Stimulated activated CD4-positive, alpha-beta T cell treated with anti-CD3 and anti-CD28 coated beads, Interleukin-15, amount 100 ng/mL, for 48 hours (primary cell): Measurements from ENCODE around the gene CPAMD8.
"Not testable (repeated sequence)": the region's sequence is repeated elsewhere in the genome, so short reads cannot be mapped to it uniquely, and the experiment has no call there.

Experiments
- DNase-seq, 2 donors: peaks; one replicate each; pipeline ENCODE4 v3.0.0-alpha.2; 2020; ENCODE audit warnings: low read depth in 2 of 2

Gene CPAMD8

DNA sequence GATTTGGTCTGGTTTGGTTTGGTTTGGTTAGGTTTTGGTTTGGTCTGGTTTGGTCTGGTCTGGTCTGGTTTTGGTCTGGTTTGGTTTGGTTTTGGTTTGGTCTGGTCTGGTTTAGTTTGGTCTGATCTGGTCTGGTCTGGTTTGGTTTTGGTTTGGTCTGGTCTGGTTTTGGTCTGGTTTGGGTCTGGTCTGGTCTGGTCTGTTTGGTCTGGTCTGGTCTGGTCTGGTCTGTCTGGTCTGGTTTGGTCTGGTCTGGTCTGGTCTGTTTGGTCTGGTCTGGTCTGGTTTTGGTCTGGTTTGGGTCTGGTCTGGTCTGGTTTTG lies 151.7 kb downstream of the CPAMD8 start:
- DNase-seq, result not testable (repeated sequence)

DNA sequence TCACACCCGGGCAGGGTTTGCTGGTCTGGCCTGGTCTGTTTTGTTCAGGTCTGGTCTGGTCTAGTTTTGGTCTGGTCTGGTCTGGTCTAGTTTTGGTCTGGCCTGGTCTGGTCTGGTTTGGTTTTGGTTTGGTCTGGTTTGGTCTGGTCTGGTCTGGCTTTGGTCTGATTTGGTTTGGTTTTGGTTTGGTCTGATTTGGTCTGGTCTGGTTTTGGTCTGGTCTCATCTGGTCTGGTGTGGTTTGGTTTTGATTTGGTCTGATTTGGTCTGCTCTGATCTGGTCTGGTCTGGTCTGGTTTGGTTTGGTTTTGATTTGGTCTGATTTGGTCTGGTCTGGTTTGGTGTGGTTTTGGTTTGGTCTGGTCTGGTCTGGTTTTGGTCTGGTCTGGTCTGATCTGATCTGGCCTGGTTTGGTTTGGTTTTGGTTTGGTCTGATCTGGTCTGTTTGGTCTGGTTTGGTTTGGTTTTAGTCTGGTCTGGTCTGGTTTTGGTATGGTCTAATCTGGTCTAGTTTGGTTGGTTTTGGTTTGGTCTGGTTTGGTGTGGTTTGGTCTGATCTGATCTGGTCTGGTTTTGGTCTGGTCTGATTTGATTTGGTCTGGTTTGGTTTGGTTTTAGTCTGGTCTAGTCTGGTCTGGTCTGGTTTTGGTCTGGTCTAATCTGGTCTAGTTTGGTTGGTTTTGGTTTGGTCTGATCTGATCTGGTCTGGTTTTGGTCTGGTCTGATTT lies 152.2 kb downstream of the CPAMD8 start:
- DNase-seq, result no peak

DNA sequence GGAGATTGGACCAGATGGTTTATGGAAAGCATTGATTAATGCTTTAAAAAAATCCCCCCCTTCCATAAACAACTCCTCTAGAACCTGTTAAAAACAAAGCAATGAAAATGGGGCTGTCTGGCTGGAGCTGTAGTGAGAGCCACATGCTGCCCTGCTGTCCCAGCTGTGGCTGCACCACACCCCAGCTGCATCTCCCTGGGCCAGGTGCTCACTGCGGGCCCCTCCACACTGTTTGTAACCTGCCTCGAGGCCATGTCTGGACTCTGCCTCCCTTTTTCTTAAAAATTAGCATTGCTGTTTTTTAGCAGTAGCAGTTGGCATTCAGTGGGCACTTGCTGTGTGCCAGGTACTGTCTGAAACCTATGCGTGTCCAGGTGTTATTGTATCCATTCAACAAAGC lies 153.0 kb downstream of the CPAMD8 start:
- no peak for DNase-seq

DNA sequence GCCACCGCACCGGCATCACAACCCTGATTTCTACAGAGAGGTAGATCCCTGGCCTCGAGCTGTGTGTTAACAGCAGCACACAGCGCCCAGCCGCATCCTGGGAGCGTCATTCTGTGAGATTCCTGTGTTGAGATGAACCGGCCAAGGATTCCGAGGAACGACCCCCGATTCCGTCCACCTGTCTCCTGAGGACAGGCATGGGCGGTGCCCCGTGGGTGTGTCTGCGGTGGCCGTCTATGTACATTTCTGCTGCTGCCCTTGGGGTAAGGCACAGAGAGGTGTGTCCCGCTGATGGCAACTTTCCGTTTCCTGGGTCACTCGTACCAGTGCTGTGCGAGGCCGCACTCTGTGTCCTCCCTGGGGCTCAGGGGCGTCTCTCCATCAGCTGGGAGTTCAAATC lies 153.9 kb downstream of the CPAMD8 start:
- DNase-seq, result no peak

DNA sequence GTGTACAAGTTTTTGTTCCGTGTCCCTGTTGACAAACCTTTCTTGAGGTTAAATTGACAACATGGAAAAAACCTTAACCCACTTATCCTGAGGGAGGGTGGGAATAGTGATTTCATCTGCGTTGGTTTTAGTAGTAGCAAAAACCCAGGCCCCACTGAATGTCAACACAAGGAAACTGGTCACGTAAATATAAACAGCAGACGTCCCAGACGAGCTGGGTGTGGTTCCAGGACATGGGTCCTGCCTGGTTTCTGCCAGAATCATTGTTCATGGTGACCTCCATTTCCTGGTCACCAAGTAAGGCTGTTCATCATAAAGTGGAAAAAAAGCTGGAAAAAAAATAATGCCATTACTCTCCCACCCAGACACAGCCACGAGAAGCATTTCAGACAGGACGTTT lies 154.7 kb downstream of the CPAMD8 start:
- no peak for DNase-seq

DNA sequence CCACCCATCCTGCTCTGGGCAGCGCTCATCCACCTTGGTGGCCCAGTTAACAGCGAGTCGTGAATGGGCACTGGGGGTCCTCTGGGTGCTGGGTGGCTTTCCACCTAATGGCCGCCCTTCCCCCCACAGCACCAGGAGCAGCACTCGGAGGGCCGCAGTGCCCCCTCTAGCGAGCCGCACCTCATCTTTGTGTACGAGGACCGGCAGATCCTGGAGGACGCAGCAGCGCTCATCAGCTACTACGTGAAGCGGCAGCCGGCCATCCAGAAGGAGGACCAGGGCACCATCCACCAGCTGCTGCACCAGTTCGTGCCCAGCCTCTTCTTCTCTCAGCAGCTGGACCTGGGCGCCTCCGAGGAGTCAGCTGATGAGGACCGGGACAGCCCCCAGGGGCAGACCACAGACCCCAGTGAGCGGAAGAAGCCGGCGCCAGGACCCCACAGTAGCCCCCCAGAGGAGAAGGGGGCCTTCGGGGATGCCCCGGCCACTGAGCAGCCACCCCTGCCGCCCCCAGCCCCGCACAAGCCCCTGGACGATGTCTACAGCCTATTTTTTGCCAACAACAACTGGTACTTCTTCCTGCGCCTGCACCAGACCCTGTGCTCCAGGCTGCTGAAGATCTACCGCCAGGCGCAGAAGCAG lies 157.2 kb downstream of the CPAMD8 start:
- no peak for DNase-seq

DNA sequence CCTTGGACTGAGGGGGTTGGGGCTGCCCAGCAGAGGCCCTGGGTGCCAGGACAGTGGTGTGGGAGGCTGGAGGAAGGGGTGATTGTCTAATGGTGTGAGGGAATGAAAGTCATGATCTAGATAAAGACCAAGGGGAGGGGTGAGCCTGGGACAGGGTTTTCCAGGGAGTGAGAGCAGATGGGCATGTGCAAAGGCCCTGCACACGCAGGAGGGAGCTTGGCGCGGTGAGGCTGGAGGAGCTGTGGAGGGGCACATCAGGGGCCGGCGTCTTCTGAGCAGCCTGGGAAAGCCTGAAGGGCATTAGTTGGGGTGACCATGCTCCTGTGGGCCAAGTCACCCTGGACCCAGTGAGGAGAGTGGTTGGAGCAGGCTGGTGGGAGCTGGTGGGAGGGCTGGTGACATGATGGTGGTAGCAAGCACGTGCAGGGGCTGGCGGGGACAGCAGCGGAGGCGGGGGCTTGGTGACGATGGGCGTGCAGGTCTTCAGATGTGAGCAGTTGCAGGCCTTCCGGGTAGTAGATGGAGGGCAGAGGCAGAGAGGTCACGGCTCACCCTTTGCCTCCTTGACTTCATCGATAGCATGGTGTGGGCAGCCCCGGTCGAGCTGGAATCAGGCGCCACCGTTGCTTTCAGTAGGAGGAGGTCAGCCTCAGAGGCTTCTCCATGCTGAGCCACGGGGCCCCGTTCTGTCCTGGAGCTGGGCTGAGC lies 158.0 kb downstream of the CPAMD8 start:
- DNase-seq, result no peak

DNA sequence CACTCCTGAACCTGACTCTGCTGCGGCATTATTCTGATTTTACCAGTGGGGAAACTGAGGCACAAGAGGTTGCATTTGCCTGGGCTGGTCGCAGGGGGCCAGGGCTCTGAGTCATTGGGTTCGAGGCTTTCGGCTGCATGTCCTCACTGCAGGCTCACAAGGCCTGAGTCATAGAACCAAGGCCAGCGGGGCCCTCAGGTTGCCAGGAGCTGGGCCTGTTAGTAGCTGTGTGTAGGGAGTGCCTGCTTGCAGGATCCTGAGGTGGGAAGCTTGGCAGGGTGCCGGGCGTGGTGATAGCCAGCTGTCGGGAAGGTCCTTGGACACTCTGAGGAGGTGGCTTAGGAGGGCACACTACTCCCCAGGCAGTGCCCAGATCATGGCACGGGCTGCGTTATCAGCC lies 159.4 kb downstream of the CPAMD8 start:
- DNase-seq, result no peak

DNA sequence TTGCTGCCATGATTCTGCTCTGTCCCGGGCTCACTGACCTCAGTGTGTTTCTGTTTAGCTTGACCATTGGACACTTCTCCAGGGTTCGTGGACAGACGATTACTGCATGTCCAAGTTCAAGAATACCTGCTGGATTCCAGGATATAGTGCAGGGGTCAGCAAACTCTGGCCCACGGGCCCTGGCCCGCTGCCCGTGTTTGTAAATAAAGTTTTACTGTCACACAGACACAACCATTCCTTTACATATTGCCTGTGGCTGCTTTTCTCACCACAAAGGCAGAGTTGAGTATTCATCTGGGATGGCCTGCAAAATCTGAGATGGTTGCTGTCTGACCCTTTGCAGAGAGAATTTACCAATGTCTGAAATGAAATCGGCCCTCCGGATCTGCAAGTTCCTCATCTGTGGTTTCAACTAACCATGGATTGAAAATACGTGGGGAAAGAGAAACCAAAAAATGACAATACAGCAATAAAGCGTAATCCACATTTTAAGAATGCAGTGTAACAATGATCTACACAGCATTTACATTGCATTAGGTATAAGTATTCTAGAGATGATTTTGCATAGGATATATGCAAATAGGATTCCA lies 163.7 kb downstream of the CPAMD8 start:
- DNase-seq, result no peak

DNA sequence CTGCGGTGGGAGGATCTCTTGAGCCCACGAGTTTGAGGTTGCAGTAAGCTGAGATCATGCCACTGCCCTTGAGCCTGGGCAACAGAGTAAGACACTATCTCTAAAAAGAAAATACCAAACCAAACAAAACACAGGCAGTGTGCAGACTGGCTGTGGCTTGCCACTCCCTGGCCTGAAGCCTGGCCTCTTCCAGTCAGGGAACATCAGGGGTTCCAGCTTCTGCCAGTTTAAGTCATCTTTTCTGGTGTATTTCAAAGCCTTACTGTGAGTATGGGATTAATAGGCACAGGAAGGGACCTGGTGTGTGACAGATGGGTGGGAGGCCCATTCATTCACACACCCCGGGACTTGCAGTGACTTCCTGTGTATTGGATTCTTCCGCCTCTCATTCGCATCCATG lies 164.8 kb downstream of the CPAMD8 start:
- DNase-seq, result no peak

DNA sequence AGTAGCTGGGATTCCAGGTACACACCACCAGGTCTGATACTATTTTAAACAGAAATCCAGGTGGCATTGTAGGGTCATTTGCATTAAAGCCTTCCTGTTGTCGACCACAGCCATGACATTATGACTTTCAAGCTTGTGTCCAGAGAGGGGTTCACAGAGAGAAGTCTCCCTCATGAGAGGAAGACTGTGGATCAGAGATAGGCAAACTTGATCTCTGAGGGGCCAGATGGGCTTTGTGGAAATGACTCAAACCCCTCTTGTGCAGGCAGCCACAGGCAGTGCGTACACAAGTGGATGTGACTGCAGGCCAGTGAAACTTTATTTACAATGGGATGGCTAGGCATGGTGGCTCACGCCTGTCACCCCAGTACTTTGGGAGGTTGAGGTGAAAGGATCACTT lies 165.6 kb downstream of the CPAMD8 start:
- no peak for DNase-seq

DNA sequence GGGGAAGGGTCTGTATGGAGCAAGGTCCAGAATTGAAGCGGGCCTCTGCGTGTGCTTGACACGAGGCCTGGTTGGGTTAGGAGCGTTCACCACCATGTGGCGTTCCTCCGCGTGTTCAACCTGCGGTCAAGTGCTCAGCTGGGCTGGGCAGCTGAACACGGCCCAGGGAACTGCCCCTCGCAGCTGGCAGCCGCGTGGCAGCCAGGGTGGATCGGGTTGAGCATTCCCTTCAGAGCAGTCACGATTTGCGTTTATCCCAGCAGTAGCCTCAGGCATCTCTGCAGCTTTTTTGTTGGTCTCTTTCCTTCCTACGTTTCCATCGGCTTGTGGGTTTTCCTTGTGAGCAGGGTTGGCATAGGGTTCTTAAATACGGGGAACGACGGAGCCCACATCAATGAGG lies 166.5 kb downstream of the CPAMD8 start:
- no peak for DNase-seq

DNA sequence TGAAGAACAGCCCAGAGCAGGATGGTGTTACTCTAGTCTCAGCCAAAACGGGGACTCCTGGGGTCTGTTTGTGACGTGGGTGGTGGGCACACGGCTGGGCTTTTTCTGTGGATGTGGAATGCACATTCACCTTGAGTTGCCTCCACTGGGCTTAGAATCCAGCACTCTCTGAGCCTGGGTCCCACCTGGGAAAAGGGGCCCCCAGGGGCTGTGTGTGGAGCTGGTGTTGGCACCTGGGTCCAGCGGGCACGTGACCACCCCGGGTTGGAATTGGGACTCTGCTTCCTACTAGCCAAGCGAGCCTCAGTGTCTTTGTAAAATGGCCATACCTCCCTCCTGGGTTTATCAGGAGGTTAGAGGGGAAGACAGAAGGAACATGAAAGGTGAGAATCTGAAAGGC lies 167.0 kb downstream of the CPAMD8 start:
- DNase-seq, result no peak

DNA sequence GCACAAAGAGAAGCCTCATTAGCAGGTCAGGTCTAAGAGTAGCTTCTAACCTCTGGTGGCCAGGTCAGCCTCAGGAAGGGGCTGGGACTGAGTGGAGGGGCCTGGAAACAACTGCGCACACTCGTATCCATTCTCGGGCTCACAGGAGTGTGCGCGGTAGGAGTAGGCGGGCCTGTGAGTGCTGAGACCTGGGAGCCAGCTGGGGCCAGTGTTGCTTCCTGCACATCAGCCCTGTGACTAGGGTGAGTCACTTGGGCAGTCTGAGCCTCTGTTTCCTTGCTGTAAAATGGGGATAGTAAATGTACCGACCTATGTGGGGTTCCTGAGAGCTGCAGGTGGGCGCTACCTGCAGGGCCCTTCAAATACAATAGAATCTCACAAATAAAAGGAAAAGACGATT lies 170.5 kb downstream of the CPAMD8 start:
- no peak for DNase-seq

DNA sequence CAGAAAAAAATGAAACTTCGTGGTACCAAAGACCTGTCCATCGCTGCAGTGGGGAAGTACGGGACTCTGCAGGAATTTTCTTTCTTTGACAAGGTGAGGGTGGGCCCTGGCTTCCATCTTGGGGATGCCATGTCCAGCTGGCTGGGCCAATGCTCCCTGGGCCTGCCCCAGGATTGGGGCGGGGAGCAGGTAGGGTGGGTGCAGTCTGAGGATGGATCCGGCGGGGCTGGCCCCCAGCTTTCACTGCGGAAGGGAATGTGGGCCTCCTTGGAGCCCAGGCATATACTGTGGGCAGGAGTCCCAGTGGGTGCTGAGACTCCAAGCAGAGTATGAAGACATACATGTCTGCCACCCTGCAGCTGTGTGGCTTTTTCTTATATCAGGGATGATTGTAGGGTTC lies 173.5 kb downstream of the CPAMD8 start:
- DNase-seq, result no peak

DNA sequence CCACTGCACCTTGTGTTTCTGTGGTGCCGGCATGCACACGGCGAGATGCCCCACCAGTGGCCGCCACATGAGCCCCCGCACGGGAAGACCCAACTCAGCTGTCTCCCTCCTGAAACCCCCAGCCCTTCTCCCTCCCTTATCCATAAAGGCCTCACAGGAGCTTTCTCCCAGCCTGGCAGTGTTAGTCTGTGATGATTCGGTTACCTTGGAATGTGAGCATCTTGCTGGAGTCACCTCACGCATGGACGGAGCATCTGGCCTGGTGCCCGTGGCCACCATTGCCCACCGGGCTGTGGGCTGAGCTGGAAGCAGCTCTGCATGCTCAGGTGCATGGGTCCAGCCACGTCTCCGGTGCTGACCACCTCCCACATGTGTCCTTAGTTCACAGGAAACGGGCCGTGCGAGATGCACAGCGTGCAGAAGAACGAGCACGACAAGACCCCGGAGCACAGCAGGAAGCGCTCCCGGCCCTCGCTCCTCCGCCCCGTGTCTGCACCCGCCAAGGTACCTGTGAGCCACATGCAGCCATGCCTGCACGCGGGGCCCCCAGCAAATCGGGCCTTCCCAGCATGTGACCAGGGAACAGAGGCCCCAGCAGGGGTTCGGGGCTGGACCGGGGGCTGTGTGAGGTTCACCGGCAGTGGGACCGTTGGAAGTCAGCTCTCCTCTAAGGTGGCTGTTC lies 175.4 kb downstream of the CPAMD8 start:
- no peak for DNase-seq

DNA sequence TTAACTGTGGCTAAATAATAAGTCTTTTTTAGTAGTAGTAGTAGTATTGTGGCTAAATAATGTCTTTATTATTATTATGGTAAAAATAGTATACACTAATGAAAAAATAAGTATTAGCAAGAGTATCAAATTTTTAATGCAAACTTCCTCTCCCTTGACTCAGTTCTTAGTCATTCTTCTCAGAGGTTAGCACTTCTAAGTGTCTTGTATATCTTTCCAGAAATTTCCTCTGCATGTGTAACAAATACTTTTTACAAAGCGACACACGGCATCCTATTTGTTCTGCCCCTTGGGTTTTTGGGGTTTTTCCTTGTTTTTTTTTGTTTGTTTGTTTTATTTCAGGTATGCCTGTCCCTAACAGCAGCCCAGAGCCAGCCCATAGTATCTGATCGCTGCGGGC lies 176.5 kb downstream of the CPAMD8 start:
- no peak for DNase-seq

DNA sequence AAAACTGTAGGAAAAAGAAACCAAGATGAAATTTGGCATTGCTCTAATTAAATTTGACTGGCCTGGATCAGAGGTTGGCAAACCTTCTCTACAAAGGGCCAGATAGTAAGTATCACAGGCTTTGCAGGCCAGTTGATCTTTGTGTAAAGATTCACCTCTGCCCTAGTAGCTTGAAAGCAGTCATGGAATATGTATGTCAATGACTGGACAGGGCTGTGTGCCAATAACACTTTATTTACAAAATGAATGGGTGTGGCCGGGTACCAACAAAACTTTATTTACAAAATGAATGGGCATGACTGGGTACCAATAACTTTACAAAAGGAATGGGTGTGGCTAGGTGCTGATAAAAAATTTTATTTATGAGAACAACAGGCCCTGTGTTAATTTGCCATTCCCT lies 177.4 kb downstream of the CPAMD8 start:
- no peak for DNase-seq

DNA sequence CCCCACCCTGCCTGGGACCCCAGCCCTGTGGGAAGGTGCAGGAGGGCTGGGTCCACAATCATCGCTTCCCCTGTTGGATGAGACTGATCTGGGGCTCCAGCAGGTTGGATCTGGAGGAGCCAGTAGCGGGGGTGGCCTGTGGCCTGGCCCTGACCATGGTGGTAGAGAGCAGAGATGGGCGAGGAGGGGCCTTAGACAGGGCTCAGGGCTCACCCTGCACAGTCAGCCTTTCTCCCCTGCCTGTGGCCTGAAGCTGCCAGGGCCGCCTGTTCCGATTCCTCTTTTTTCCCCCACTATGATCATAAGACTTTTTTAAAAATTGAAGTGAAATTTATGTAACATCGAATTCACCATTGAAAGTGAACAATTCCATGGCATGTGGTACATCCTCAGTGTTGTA lies 179.2 kb downstream of the CPAMD8 start:
- no peak for DNase-seq

DNA sequence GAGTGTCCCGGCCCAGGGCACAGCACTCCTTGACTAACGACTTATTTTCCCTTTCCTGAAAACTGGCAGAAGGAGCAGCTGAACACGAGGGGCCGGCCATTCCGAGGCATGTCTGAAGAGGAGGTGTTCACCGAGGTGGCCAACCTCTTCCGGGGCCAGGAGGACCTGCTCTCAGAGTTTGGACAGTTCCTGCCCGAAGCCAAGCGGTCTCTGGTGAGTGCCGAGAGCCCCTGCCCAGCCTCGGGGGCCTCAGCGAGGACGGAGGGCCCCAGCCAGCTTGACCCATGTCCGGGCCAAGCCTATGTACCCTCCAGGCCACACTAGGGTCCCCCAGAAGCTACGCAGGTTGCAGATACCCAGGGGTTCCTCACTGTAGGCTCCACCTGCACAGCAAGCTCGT lies 179.7 kb downstream of the CPAMD8 start:
- DNase-seq, result no peak
